H1 (cell line): Measurements from ENCODE around the gene NAP1L5.

ENCODE experiments used
- CEBPB ChIP-seq: IDR thresholded peaks from 2 replicates; pipeline ENCODE4 v1.6.1; 2012; ENCODE audit warnings: low read depth, low read length
- EZH2 ChIP-seq: fragments of 200-600 bp; sonication (generic); IDR thresholded peaks from 2 replicates; pipeline ENCODE4 v1.7.1; 2012; ENCODE audit warnings: low read depth, mild to moderate bottlenecking, moderate library complexity, low read length, inconsistent platforms; ENCODE audit not compliant: severe bottlenecking
- POLR2AphosphoS5 ChIP-seq: IDR thresholded peaks from 2 replicates; pipeline ENCODE4 v1.6.1; 2011; ENCODE audit warnings: low read depth, low read length
- RAD21 ChIP-seq, 2 experiments: IDR thresholded peaks in 1 of 2; conservative IDR thresholded peaks in 1 of 2; 2 replicates each; pipeline ENCODE4 v1.6.1; 2011; ENCODE audit warnings: low read depth in 2 of 2, low read length in 2 of 2, improper control_type of control experiment in 1 of 2, inconsistent platforms in 1 of 2, mild to moderate bottlenecking in 1 of 2, moderate library complexity in 1 of 2
- TF ChIP-seq, protein P1 (sequence below), 3 experiments: IDR thresholded peaks; 1 replicate in 2 of 3; 2 replicates in 1 of 3; pipeline versions ENCODE4 v1.5.1 to v1.6.1; 2011; ENCODE audit warnings: low read length in 3 of 3, mild to moderate bottlenecking in 3 of 3, inconsistent platforms in 2 of 3, low read depth in 1 of 3, moderate library complexity in 1 of 3; ENCODE audit not compliant: insufficient read depth in 1 of 3; ENCODE audit errors: control extremely low read depth in 1 of 3

DNA sequence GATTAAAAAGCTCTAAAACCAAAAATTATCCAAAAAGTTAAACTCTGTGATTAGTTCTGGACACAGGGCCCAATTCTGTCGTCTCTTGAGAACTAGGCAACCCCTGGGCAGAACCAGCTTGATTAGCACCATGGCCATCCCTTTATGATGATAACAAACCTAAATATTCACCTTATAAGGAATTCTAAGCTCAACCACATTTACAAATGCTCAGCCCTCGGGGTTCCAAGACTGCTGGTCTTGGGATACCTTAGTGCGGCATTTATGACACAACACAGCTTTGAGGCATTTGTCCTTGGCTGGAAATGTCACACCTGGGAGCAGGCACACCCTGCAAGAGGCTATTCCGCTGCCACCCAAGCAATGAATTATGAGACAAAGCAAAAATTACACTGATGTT is 27.5 kb upstream of the NAP1L5 start:
- TF ChIP-seq, protein P1, sequence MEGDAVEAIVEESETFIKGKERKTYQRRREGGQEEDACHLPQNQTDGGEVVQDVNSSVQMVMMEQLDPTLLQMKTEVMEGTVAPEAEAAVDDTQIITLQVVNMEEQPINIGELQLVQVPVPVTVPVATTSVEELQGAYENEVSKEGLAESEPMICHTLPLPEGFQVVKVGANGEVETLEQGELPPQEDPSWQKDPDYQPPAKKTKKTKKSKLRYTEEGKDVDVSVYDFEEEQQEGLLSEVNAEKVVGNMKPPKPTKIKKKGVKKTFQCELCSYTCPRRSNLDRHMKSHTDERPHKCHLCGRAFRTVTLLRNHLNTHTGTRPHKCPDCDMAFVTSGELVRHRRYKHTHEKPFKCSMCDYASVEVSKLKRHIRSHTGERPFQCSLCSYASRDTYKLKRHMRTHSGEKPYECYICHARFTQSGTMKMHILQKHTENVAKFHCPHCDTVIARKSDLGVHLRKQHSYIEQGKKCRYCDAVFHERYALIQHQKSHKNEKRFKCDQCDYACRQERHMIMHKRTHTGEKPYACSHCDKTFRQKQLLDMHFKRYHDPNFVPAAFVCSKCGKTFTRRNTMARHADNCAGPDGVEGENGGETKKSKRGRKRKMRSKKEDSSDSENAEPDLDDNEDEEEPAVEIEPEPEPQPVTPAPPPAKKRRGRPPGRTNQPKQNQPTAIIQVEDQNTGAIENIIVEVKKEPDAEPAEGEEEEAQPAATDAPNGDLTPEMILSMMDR (IDR thresholded peaks at IDR 0.05; ENCODE audit: control extremely low read depth in 1 of 3, insufficient read depth in 1 of 3, low read depth in 1 of 3, low read length in 3 of 3): no peak
- TF ChIP-seq CEBPB (no peak), EZH2 (no peak), POLR2AphosphoS5 (no peak), RAD21 (IDR thresholded peaks at IDR 0.05 in 1 of 2, conservative IDR thresholded peaks at IDR 0.05 in 1 of 2; ENCODE audit: low read depth in 2 of 2, low read length in 2 of 2) (no peak)
